ENCODE results near the gene KLHDC7A. TPM values are rescaled to one million over a fixed set of nuclear protein-coding genes. Genes with fewer than 3 reads are reported as not detected.

KLHDC7A gene
- polyA plus RNA-seq, 3 donors = not detected

DNA sequence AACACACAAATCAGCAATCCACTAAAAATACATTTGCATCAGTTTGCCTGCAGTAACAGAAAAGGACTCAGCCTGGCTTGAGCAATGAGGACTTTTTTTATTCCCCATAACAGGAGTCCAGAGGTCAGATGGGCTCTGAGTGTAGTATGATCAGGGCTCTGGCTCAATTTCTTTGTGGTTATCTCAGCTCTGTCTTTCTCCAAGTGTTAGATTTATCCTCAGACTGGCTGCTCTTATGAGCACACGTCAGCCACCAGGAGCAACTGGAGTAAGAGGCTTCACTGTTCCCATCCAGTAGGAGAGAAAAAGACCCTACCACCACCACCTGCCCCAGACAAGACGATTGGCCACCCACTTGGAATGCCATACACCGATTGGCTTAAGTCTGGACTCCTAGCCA, 36.2 kb upstream of the KLHDC7A start:
- Mint-ChIP-seq H3K27ac (no peak overlapping the region), H3K27me3 (ENCODE audit: low read depth in 3 of 3) (peaks cover 1 to 3% (median 2%) of the 10 kb centered on the region in 3 donors), H3K4me3 (no peak overlapping the region), H3K36me3 (no peaks in the 10 kb centered on the region), H3K9me3 (peaks cover 0 to 10% (median 5%) of the 10 kb centered on the region in 7 donors), H3K4me1 (no peaks in the 10 kb centered on the region)
- no peaks in the 10 kb centered on the region for H3K27me3 ChIP-seq (ENCODE audit: control insufficient read depth in 2 of 2, insufficient read depth in 2 of 2, low read length in 2 of 2)
- H3K4me2 ChIP-seq (replicated peaks; ENCODE audit: extremely low read depth, low read length, poor library complexity, severe bottlenecking) = no peak overlapping the region
- no peaks in the 10 kb centered on the region for H3K36me3 ChIP-seq (replicated peaks in 1 of 2; ENCODE audit: control insufficient read depth in 1 of 2, insufficient read depth in 2 of 2, low read length in 2 of 2)
- DNase-seq = no peak
- intact Hi-C loops (cut with micrococcal nuclease) = no loop called here
- no peaks in the 10 kb centered on the region for H3K9me3 ChIP-seq (replicated peaks in 1 of 2; ENCODE audit: control insufficient read depth in 1 of 2, insufficient read depth in 1 of 2, low read length in 2 of 2)
- no peaks in the 10 kb centered on the region for H4K20me1 ChIP-seq (ENCODE audit: insufficient read depth, low read length)
- H3K4me3 ChIP-seq (replicated peaks in 1 of 3; ENCODE audit: low read depth in 2 of 3, low read length in 3 of 3) = no peak overlapping the region
- TF ChIP-seq, protein P1, sequence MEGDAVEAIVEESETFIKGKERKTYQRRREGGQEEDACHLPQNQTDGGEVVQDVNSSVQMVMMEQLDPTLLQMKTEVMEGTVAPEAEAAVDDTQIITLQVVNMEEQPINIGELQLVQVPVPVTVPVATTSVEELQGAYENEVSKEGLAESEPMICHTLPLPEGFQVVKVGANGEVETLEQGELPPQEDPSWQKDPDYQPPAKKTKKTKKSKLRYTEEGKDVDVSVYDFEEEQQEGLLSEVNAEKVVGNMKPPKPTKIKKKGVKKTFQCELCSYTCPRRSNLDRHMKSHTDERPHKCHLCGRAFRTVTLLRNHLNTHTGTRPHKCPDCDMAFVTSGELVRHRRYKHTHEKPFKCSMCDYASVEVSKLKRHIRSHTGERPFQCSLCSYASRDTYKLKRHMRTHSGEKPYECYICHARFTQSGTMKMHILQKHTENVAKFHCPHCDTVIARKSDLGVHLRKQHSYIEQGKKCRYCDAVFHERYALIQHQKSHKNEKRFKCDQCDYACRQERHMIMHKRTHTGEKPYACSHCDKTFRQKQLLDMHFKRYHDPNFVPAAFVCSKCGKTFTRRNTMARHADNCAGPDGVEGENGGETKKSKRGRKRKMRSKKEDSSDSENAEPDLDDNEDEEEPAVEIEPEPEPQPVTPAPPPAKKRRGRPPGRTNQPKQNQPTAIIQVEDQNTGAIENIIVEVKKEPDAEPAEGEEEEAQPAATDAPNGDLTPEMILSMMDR (IDR thresholded peaks at IDR 0.05) = no peak
- H3K27ac ChIP-seq (ENCODE audit: low read depth in 1 of 2, low read length in 2 of 2) = no peak overlapping the region
- 86% methylated on average over 1 of the region's 3 CpGs for WGBS (ENCODE audit: insufficient coverage)
- H3K4me1 ChIP-seq (ENCODE audit: control insufficient read depth in 1 of 2, insufficient read depth in 2 of 2, low read length in 2 of 2) = no peaks in the 10 kb centered on the region
- no peaks in the 10 kb centered on the region for H3K79me2 ChIP-seq (ENCODE audit: insufficient read depth, low read length)
- no peak overlapping the region for H2AFZ ChIP-seq (ENCODE audit: insufficient read depth, low read depth, low read length, poor library complexity, severe bottlenecking)
- no peak overlapping the region for H3K9ac ChIP-seq (ENCODE audit: insufficient read depth, low read length, poor library complexity, severe bottlenecking)

DNA sequence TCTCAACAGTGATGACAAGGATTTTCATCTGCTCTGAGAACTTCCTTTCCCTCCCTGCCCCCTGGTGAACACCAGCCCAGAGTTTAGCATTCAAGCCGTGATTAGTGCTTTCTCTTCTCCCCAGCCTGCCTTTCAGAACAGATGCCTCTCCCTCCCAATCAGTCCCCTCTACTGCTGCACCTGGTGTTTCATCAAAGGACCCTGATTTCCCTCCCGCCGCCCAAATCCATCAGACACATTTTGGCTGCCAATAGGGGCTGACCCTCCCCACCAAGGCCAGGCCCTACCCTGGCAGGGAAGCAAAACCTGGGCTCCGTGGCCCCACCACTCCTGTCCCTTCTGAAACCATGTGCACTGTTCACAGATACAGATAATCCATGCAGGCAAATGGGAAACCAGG, 34.0 kb upstream of the KLHDC7A start:
- no peak overlapping the region for H3K27ac ChIP-seq (ENCODE audit: low read depth in 1 of 2, low read length in 2 of 2)
- no peak overlapping the region for H3K4me2 ChIP-seq (replicated peaks; ENCODE audit: extremely low read depth, low read length, poor library complexity, severe bottlenecking)
- H4K20me1 ChIP-seq (ENCODE audit: insufficient read depth, low read length) = no peaks in the 10 kb centered on the region
- H3K79me2 ChIP-seq (ENCODE audit: insufficient read depth, low read length) = no peaks in the 10 kb centered on the region
- no peaks in the 10 kb centered on the region for H3K36me3 ChIP-seq (replicated peaks in 1 of 2; ENCODE audit: control insufficient read depth in 1 of 2, insufficient read depth in 2 of 2, low read length in 2 of 2)
- intact Hi-C loops (cut with micrococcal nuclease) = no loop called here
- no peak overlapping the region for H2AFZ ChIP-seq (ENCODE audit: insufficient read depth, low read depth, low read length, poor library complexity, severe bottlenecking)
- no peaks in the 10 kb centered on the region for H3K4me1 Mint-ChIP-seq
- no peak overlapping the region for H3K27ac Mint-ChIP-seq
- no peaks in the 10 kb centered on the region for H3K4me1 ChIP-seq (ENCODE audit: control insufficient read depth in 1 of 2, insufficient read depth in 2 of 2, low read length in 2 of 2)
- no peak overlapping the region for H3K4me3 Mint-ChIP-seq
- TF ChIP-seq, protein P1 (IDR thresholded peaks at IDR 0.05) = no peak
- H3K4me3 ChIP-seq (replicated peaks in 1 of 3; ENCODE audit: low read depth in 2 of 3, low read length in 3 of 3) = no peak overlapping the region
- DNase-seq = no peak
- H3K9me3 ChIP-seq (replicated peaks in 1 of 2; ENCODE audit: control insufficient read depth in 1 of 2, insufficient read depth in 1 of 2, low read length in 2 of 2) = no peaks in the 10 kb centered on the region
- no peaks in the 10 kb centered on the region for H3K36me3 Mint-ChIP-seq
- 71% methylated on average over 4 of the region's 4 CpGs for WGBS (ENCODE audit: insufficient coverage)
- no peaks in the 10 kb centered on the region for H3K27me3 ChIP-seq (ENCODE audit: control insufficient read depth in 2 of 2, insufficient read depth in 2 of 2, low read length in 2 of 2)
- peaks cover 0 to 11% (median 3%) of the 10 kb centered on the region in 7 donors for H3K9me3 Mint-ChIP-seq
- no peak overlapping the region for H3K9ac ChIP-seq (ENCODE audit: insufficient read depth, low read length, poor library complexity, severe bottlenecking)
- H3K27me3 Mint-ChIP-seq (ENCODE audit: low read depth in 3 of 3) = peaks cover 1 to 3% (median 3%) of the 10 kb centered on the region in 3 donors
